ENCODE data around the gene WFDC1.

Gene WFDC1

GRCh38 chr16:84318091-84318975 lies 23.7 kb downstream of the WFDC1 start:
- H2BK5ac ChIP-seq (ENCODE audit: low read length) = no peak overlapping the region
- no peak overlapping the region for H3K9ac ChIP-seq (ENCODE audit: low read length)
- no peaks in the 10 kb centered on the region for H3K36me3 ChIP-seq (ENCODE audit: control insufficient read depth, insufficient read depth, low read length)
- H4K8ac ChIP-seq (ENCODE audit: low read depth, low read length) = no peak overlapping the region
- H3K56ac ChIP-seq (ENCODE audit: low read length) = no peak overlapping the region
- H3K79me1 ChIP-seq (ENCODE audit: low read length) = no peaks in the 10 kb centered on the region
- H3K79me2 ChIP-seq (ENCODE audit: control insufficient read depth, insufficient read depth, low read length) = no peaks in the 10 kb centered on the region
- no peaks in the 10 kb centered on the region for H3K27me3 ChIP-seq (ENCODE audit: insufficient read depth, low read length, poor library complexity)
- H3K4me3 ChIP-seq (ENCODE audit: low read length) = no peak overlapping the region
- DNase-seq = no peak
- H3K4me2 ChIP-seq (ENCODE audit: low read length) = no peak overlapping the region
- H4K5ac ChIP-seq (ENCODE audit: low read length) = no peak overlapping the region
- H3K4me1 ChIP-seq (ENCODE audit: control insufficient read depth, low read depth, low read length) = no peaks in the 10 kb centered on the region
- no CpG with 5 or more reads among the region's 19 CpGs for WGBS (ENCODE audit: extremely low coverage, insufficient coverage, low lambda C conversion rate)
- no peak overlapping the region for H3K4ac ChIP-seq (ENCODE audit: low read depth, low read length)
- H2AK5ac ChIP-seq (ENCODE audit: low read length) = no peak overlapping the region
- H3K23ac ChIP-seq (ENCODE audit: low read length) = no peak overlapping the region
- H2BK120ac ChIP-seq (ENCODE audit: low read depth, low read length) = no peak overlapping the region
- H3K27ac ChIP-seq (ENCODE audit: low read depth, low read length) = no peak overlapping the region
- H2BK15ac ChIP-seq (replicated peaks; ENCODE audit: low read depth) = no peak overlapping the region
- H3K18ac ChIP-seq (ENCODE audit: low read length) = no peak overlapping the region

GRCh38 chr16:84319146-84319760 lies 24.6 kb downstream of the WFDC1 start:
- Histone ChIP-seq H3K4me1 (ENCODE audit: control insufficient read depth, low read depth, low read length) (no peaks in the 10 kb centered on the region), H4K5ac (ENCODE audit: low read length) (no peak overlapping the region), H3K4me2 (ENCODE audit: low read length) (no peak overlapping the region), H3K27ac (ENCODE audit: low read depth, low read length) (no peak overlapping the region), H2AK5ac (ENCODE audit: low read length) (no peak overlapping the region), H3K56ac (ENCODE audit: low read length) (no peak overlapping the region), H3K18ac (ENCODE audit: low read length) (no peak overlapping the region), H3K79me2 (ENCODE audit: control insufficient read depth, insufficient read depth, low read length) (no peaks in the 10 kb centered on the region), H3K4ac (ENCODE audit: low read depth, low read length) (no peak overlapping the region), H2BK5ac (ENCODE audit: low read length) (no peak overlapping the region), H3K27me3 (ENCODE audit: insufficient read depth, low read length, poor library complexity) (no peaks in the 10 kb centered on the region), H3K79me1 (ENCODE audit: low read length) (no peaks in the 10 kb centered on the region), H2BK120ac (ENCODE audit: low read depth, low read length) (no peak overlapping the region), H3K9ac (ENCODE audit: low read length) (no peak overlapping the region), H3K36me3 (ENCODE audit: control insufficient read depth, insufficient read depth, low read length) (no peaks in the 10 kb centered on the region), H2BK15ac (replicated peaks; ENCODE audit: low read depth) (no peak overlapping the region), H3K23ac (ENCODE audit: low read length) (no peak overlapping the region), H4K8ac (ENCODE audit: low read depth, low read length) (no peak overlapping the region), H3K4me3 (ENCODE audit: low read length) (no peak overlapping the region)
- DNase-seq = no peak
- no CpG with 5 or more reads among the region's 24 CpGs for WGBS (ENCODE audit: extremely low coverage, insufficient coverage, low lambda C conversion rate)

GRCh38 chr16:84320511-84320910 lies 25.8 kb downstream of the WFDC1 start:
- H3K4me3 ChIP-seq (ENCODE audit: low read length) = no peak overlapping the region
- no peak overlapping the region for H4K8ac ChIP-seq (ENCODE audit: low read depth, low read length)
- no peak overlapping the region for H2AK5ac ChIP-seq (ENCODE audit: low read length)
- no peaks in the 10 kb centered on the region for H3K79me2 ChIP-seq (ENCODE audit: control insufficient read depth, insufficient read depth, low read length)
- H3K4ac ChIP-seq (ENCODE audit: low read depth, low read length) = no peak overlapping the region
- no peak for DNase-seq
- no peak overlapping the region for H3K9ac ChIP-seq (ENCODE audit: low read length)
- H3K27ac ChIP-seq (ENCODE audit: low read depth, low read length) = no peak overlapping the region
- no peak overlapping the region for H3K4me2 ChIP-seq (ENCODE audit: low read length)
- WGBS (ENCODE audit: extremely low coverage, insufficient coverage, low lambda C conversion rate) = no CpG with 5 or more reads among the region's 5 CpGs
- H3K27me3 ChIP-seq (ENCODE audit: insufficient read depth, low read length, poor library complexity) = no peaks in the 10 kb centered on the region
- H3K56ac ChIP-seq (ENCODE audit: low read length) = no peak overlapping the region
- H4K5ac ChIP-seq (ENCODE audit: low read length) = no peak overlapping the region
- H3K36me3 ChIP-seq (ENCODE audit: control insufficient read depth, insufficient read depth, low read length) = no peaks in the 10 kb centered on the region
- no peak overlapping the region for H2BK120ac ChIP-seq (ENCODE audit: low read depth, low read length)
- no peak overlapping the region for H2BK5ac ChIP-seq (ENCODE audit: low read length)
- H3K23ac ChIP-seq (ENCODE audit: low read length) = no peak overlapping the region
- H3K18ac ChIP-seq (ENCODE audit: low read length) = no peak overlapping the region
- no peak overlapping the region for H2BK15ac ChIP-seq (replicated peaks; ENCODE audit: low read depth)
- H3K79me1 ChIP-seq (ENCODE audit: low read length) = no peaks in the 10 kb centered on the region
- no peaks in the 10 kb centered on the region for H3K4me1 ChIP-seq (ENCODE audit: control insufficient read depth, low read depth, low read length)

- Histone ChIP-seq H2BK15ac (replicated peaks; ENCODE audit: low read depth) (no peak overlapping the region), H3K4ac (ENCODE audit: low read depth, low read length) (no peak overlapping the region), H3K9ac (ENCODE audit: low read length) (no peak overlapping the region), H2BK5ac (ENCODE audit: low read length) (no peak overlapping the region), H2AK5ac (ENCODE audit: low read length) (no peak overlapping the region), H3K27ac (ENCODE audit: low read depth, low read length) (no peak overlapping the region), H3K4me1 (ENCODE audit: control insufficient read depth, low read depth, low read length) (no peaks in the 10 kb centered on the region), H2BK120ac (ENCODE audit: low read depth, low read length) (no peak overlapping the region), H3K79me2 (ENCODE audit: control insufficient read depth, insufficient read depth, low read length) (no peaks in the 10 kb centered on the region), H3K27me3 (ENCODE audit: insufficient read depth, low read length, poor library complexity) (no peaks in the 10 kb centered on the region), H3K79me1 (ENCODE audit: low read length) (no peaks in the 10 kb centered on the region), H4K5ac (ENCODE audit: low read length) (no peak overlapping the region), H3K56ac (ENCODE audit: low read length) (no peak overlapping the region), H3K18ac (ENCODE audit: low read length) (no peak overlapping the region), H3K36me3 (ENCODE audit: control insufficient read depth, insufficient read depth, low read length) (no peaks in the 10 kb centered on the region), H4K8ac (ENCODE audit: low read depth, low read length) (no peak overlapping the region), H3K4me2 (ENCODE audit: low read length) (no peak overlapping the region), H3K23ac (ENCODE audit: low read length) (no peak overlapping the region), H3K4me3 (ENCODE audit: low read length) (no peak overlapping the region)
- no peak for DNase-seq
- no CpG with 5 or more reads among the region's 4 CpGs for WGBS (ENCODE audit: extremely low coverage, insufficient coverage, low lambda C conversion rate)
Measured at GRCh38 chr16:84321932-84322331, 27.3 kb downstream of the WFDC1 start.

- no peak overlapping the region for H3K9ac ChIP-seq (ENCODE audit: low read length)
- no peak overlapping the region for H3K27ac ChIP-seq (ENCODE audit: low read depth, low read length)
- DNase-seq = no peak
- no peak overlapping the region for H4K8ac ChIP-seq (ENCODE audit: low read depth, low read length)
- no peak overlapping the region for H2BK5ac ChIP-seq (ENCODE audit: low read length)
- no peaks in the 10 kb centered on the region for H3K4me1 ChIP-seq (ENCODE audit: control insufficient read depth, low read depth, low read length)
- no peaks in the 10 kb centered on the region for H3K36me3 ChIP-seq (ENCODE audit: control insufficient read depth, insufficient read depth, low read length)
- no peak overlapping the region for H2AK5ac ChIP-seq (ENCODE audit: low read length)
- no peak overlapping the region for H4K5ac ChIP-seq (ENCODE audit: low read length)
- H3K18ac ChIP-seq (ENCODE audit: low read length) = no peak overlapping the region
- no peaks in the 10 kb centered on the region for H3K79me1 ChIP-seq (ENCODE audit: low read length)
- H3K4me3 ChIP-seq (ENCODE audit: low read length) = no peak overlapping the region
- H2BK120ac ChIP-seq (ENCODE audit: low read depth, low read length) = no peak overlapping the region
- no peak overlapping the region for H3K56ac ChIP-seq (ENCODE audit: low read length)
- H3K27me3 ChIP-seq (ENCODE audit: insufficient read depth, low read length, poor library complexity) = no peaks in the 10 kb centered on the region
- no peaks in the 10 kb centered on the region for H3K79me2 ChIP-seq (ENCODE audit: control insufficient read depth, insufficient read depth, low read length)
- no peak overlapping the region for H3K4ac ChIP-seq (ENCODE audit: low read depth, low read length)
- WGBS (ENCODE audit: extremely low coverage, insufficient coverage, low lambda C conversion rate) = no CpG with 5 or more reads among the region's 4 CpGs
- no peak overlapping the region for H3K4me2 ChIP-seq (ENCODE audit: low read length)
- H3K23ac ChIP-seq (ENCODE audit: low read length) = no peak overlapping the region
- H2BK15ac ChIP-seq (replicated peaks; ENCODE audit: low read depth) = no peak overlapping the region
Measured at GRCh38 chr16:84322749-84323148, 28.1 kb downstream of the WFDC1 start.
